Activated CD4-positive, alpha-beta T cell treated with anti-CD3 and anti-CD28 coated beads for 36 hours (primary cell): ENCODE results near the gene DCP1B. TPM values are rescaled to one million over a fixed set of nuclear protein-coding genes. Genes with fewer than 3 reads are reported as not detected.

Source experiments
- ATAC-seq: fragments of 200-7000 bp; cut with Tn5 transposase; one replicate; pipeline ENCODE4 v1.10.0; 2021; ENCODE audit warnings: mild to moderate bottlenecking, moderate library complexity
- CTCF ChIA-PET: fragments of 350-600 bp; sonication (Branson Sonifier 250); formaldehyde crosslinking; loops from one replicate; lab custom pipeline; 2021; ENCODE audit warnings: antibody characterized with exemption; lab: Charles Lee
- POLR2A ChIA-PET: fragments of 350-600 bp; sonication (Branson Sonifier 250); formaldehyde crosslinking; loops from one replicate; lab custom pipeline; 2021; ENCODE audit warnings: antibody characterized with exemption, inconsistent platforms; lab: Charles Lee
- DNase-seq: peaks from one replicate; pipeline ENCODE4 v3.0.0-alpha.2; 2020
- H3K27ac Mint-ChIP-seq: one replicate; pipeline ENCODE4 v1.8.0; 2021; ENCODE audit warnings: mixed read lengths
- H3K27me3 Mint-ChIP-seq: one replicate; pipeline ENCODE4 v1.8.0; 2021; ENCODE audit warnings: mixed read lengths
- H3K36me3 Mint-ChIP-seq: one replicate; pipeline ENCODE4 v1.8.0; 2021; ENCODE audit warnings: low read depth, mixed read lengths
- H3K4me1 Mint-ChIP-seq: one replicate; pipeline ENCODE4 v1.8.0; 2021; ENCODE audit warnings: mixed read lengths
- H3K4me3 Mint-ChIP-seq: one replicate; pipeline ENCODE4 v1.8.0; 2021; ENCODE audit warnings: mild to moderate bottlenecking, moderate library complexity, mixed read lengths
- H3K9me3 Mint-ChIP-seq: one replicate; pipeline ENCODE4 v1.8.0; 2021; ENCODE audit warnings: low read depth, mixed read lengths
- intact Hi-C, 2 experiments: fragments of 100-400 bp; cut with DNase I in 1 of 2; cut with micrococcal nuclease in 1 of 2; formaldehyde crosslinking; loops; one replicate each; pipeline versions ENCODE4 v1.14.2 to v1.15.1; 2022 to 2024; cut with DNase I, micrococcal nuclease
- total RNA-seq, 2 experiments: library from RNA; stranded (reverse); gene quantifications; one replicate each; pipeline ENCODE4 v1.2.3, GENCODE V29; 2021

DCP1B gene
- total RNA-seq, 2 experiments from 2014 or later = 14.5 to 16.1 TPM

DNA sequence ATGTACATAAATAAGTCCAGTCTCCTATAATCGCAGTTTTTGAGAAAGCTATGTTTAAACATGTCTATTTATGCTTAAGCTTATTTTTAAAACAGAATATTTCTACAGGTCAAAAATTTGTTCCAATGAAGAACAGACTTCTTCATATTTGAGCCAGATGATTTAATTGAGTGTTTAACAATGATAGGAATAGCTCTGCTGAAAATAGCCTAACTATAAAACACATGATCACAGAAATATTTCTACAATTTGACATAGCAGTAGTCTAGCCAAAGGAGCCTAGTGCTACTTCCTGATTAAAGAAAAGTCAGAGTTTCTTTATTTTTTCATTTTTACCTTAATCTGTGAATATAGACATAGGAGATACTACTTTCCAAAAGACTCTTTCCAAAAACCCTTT, 29.4 kb downstream of the DCP1B start:
- ChIA-PET CTCF (interaction anchor here (0.6 to 2.7 kb wide), 7 partner anchors 11 to 153 kb away, joined by 3 to 11 read pairs (median 3); no protein-coding TSS in a partner anchor), POLR2A (no interaction called here)
- Mint-ChIP-seq H3K36me3 (no peaks in the 10 kb centered on the region), H3K9me3 (no peaks in the 10 kb centered on the region), H3K27ac (no peak overlapping the region), H3K27me3 (no peaks in the 10 kb centered on the region), H3K4me3 (no peak overlapping the region), H3K4me1 (peaks cover 2% of the 10 kb centered on the region)
- ATAC-seq = no peak
- no peak for DNase-seq
- intact Hi-C loops = no loop called here

DNA sequence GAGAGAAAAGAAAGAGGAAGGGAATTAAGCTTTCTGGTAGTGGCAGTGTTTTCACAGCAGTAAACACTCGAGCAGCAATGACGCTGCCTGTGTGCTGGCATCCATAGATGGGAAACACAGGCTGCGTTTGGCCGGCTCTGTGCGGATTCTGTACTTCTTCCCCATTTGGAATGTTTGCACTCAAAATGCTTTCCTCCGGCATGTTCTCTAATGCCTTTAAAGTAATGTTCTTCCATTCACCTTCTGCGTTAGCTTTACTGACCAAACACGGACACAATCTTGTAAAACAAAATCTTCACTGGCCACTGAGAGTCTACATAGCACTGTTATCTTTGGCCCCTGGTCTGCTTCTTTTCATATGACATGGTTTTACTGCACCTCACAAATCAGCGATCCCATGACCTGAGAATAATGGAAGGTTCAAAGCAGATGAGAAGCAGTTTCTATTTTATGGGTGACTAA, 31.4 kb downstream of the DCP1B start:
- CTCF ChIA-PET = no interaction called here
- H3K36me3 Mint-ChIP-seq = no peaks in the 10 kb centered on the region
- POLR2A ChIA-PET = no interaction called here
- H3K9me3 Mint-ChIP-seq = no peaks in the 10 kb centered on the region
- no peak overlapping the region for H3K27ac Mint-ChIP-seq
- peaks cover 4% of the 10 kb centered on the region for H3K4me1 Mint-ChIP-seq
- DNase-seq (no peak), ATAC-seq (no peak)
- intact Hi-C loops = no loop called here
- H3K27me3 Mint-ChIP-seq = no peaks in the 10 kb centered on the region
- H3K4me3 Mint-ChIP-seq = no peak overlapping the region

DNA sequence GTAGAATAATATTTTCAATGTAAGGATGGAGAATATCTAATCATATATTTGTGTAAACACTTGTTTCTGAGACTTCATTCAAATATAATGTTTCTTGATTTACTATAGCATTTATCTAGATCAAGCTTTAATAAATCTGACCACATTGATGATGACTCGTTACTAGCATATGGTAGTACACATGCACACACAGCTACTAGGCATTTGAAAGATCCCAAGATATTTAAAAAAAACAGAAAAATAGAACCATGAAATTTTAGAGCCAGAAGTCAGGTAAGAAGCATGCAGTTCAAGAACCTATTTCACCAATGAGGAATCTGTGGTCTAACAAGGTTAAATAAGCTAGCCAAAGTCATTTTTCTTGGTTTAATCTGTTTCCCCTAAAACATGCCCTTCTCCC, 32.0 kb downstream of the DCP1B start:
- ATAC-seq = no peak
- no peak for DNase-seq
- intact Hi-C loops = no loop called here
- Mint-ChIP-seq H3K9me3 (no peaks in the 10 kb centered on the region), H3K36me3 (no peaks in the 10 kb centered on the region), H3K27ac (no peak overlapping the region), H3K27me3 (no peaks in the 10 kb centered on the region), H3K4me1 (peaks cover 4% of the 10 kb centered on the region), H3K4me3 (no peak overlapping the region)
- CTCF ChIA-PET = no interaction called here
- POLR2A ChIA-PET = no interaction called here

DNA sequence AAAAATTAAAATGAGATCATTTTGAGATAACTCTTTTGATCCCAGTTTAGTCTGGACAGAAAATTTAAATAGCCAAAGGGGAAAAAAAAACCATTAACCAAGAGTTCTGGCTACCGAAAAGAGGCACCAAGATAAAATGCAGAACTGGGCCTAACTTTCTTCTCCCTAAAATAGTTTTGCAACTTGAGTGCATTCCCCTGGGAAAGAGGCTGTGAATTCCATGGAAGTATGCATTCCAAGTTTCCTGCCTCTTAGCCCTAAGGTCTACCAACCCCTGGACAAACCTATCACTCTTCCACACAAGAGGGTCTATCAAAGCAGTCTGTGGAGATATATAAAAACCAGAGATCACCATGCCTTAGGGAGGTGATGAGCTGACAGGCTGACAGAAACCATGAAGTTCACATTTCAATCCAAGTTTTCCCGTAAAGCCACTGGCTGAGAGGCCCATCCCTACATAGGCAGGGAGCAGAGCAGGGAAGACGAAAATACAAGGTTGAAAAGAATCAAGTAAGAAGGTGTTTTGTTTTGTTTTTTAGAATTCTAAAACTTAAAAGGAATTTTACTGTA, 33.8 kb downstream of the DCP1B start:
- intact Hi-C loops = no loop called here
- H3K4me3 Mint-ChIP-seq = no peak overlapping the region
- H3K4me1 Mint-ChIP-seq = peaks cover 4% of the 10 kb centered on the region
- peaks cover 6% of the 10 kb centered on the region for H3K36me3 Mint-ChIP-seq
- DNase-seq = no peak
- CTCF ChIA-PET = interaction anchor here (0.9 kb wide), 1 partner anchor 239 kb away, joined by 3 read pairs; no protein-coding TSS in a partner anchor
- ATAC-seq = no peak
- no peak overlapping the region for H3K27ac Mint-ChIP-seq
- H3K27me3 Mint-ChIP-seq = no peaks in the 10 kb centered on the region
- H3K9me3 Mint-ChIP-seq = no peaks in the 10 kb centered on the region
- POLR2A ChIA-PET = no interaction called here

DNA sequence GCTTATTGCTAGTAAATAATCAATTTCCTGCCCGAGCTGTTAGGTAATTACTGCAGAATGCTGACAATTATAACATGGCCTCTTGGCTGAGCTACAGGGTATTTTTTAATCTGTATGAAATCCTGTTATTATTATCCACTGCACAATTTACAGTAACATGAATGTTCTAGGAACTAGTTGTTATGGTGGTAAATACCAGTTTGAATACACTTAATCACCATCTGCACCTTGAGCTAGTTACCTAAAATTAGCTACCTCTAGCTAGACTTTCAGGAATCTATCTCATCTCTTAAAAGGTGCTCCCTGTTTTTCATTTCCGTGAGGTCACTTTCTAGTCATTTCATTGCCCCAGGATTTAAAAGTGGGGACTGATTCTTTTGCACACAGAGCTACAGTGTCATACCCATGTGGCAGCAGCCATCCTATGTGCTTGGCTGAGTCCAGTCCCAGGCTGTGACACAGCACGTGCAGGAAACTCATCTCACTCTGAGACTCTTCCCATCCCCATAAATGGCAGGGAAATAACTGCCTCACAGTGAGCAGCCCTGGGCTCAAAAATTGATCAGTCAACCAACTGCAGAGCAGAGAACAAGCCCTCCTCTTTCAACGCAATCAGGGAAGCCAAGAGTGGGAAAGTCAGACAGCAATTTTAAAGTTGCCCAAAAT, 37.6 kb downstream of the DCP1B start:
- H3K36me3 Mint-ChIP-seq = peaks cover 10% of the 10 kb centered on the region
- H3K4me3 Mint-ChIP-seq = no peak overlapping the region
- no peak for DNase-seq
- no peak overlapping the region for H3K27ac Mint-ChIP-seq
- intact Hi-C loops = no loop called here
- H3K27me3 Mint-ChIP-seq = no peaks in the 10 kb centered on the region
- POLR2A ChIA-PET = interaction anchor here (0.7 kb wide), 1 partner anchor 48 kb away, joined by 3 read pairs; no protein-coding TSS in a partner anchor
- no peak for ATAC-seq
- peaks cover 4% of the 10 kb centered on the region for H3K4me1 Mint-ChIP-seq
- CTCF ChIA-PET = interaction anchor here (0.6 to 1.0 kb wide), 2 partner anchors 104 to 429 kb away, joined by 3 to 4 read pairs; no protein-coding TSS in a partner anchor
- H3K9me3 Mint-ChIP-seq = no peaks in the 10 kb centered on the region

DNA sequence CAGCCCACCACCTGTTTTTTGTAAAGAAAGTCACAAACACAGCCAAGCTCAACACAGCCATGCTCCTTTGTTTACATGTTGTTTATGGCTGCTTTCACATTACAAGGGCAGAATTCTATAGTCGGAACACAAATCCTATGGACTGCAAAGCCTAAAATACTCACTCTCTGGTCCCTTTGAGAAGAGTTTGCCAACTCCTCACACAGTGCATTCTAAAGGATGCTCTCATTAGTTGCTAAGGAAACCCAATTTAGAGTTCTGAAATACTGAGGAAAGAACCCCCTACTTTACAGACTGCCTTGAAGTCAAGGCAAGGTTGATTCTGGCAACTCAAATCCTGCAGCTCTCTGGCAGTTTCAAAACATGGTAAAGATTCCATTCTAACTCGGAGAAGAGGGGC, 38.3 kb downstream of the DCP1B start:
- POLR2A ChIA-PET = no interaction called here
- no peaks in the 10 kb centered on the region for H3K9me3 Mint-ChIP-seq
- H3K36me3 Mint-ChIP-seq = peaks cover 15% of the 10 kb centered on the region
- intact Hi-C loops = no loop called here
- no peaks in the 10 kb centered on the region for H3K27me3 Mint-ChIP-seq
- CTCF ChIA-PET = no interaction called here
- ATAC-seq = no peak
- no peak for DNase-seq
- H3K4me1 Mint-ChIP-seq = peaks cover 4% of the 10 kb centered on the region
- no peak overlapping the region for H3K27ac Mint-ChIP-seq
- H3K4me3 Mint-ChIP-seq = no peak overlapping the region

DNA sequence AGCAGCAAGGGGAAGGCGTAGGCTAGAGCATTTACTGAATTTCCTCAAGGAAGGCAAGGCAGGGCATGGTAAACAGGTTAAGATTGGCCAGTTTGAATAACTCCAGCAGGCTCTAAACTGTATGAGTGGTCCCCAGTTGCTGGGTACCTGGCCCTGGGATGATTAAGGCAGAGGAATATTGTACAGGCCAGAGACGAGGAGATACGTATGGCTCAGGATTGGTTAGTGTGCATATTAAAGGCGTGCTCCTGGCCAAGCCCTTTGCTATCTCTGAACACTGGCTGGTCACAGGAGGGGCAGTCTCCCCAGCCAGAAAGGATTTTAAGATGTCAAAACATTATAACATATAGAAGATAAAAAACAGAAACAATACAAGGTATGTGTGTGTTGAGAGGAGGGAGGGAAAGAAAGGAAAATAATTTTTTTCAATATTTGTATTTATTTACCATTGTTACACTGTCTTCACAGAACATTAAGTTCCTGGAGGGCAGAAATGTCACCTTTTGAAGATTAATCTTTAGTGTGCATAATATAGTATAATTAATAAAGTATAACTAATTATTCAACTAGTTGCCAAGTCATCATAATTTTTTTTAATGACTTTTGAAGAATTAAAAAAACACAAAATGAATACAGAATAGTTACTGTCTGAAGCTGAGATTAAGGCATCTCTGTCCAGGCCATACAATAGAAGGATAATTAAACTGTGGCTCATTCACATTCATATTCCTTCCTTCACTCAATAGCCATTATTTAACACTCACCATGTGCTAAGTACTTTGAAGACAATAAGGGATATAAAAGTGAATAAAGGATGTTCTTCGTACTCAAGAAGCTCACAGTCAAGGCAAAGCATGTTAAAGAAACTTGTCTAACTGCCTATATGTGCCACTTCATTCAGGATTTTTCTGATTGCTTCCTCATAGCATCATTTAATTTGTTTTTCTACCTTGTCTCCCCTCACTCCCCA, 41.9 kb downstream of the DCP1B start:
- no peak for DNase-seq
- peaks cover 27% of the 10 kb centered on the region for H3K36me3 Mint-ChIP-seq
- H3K27ac Mint-ChIP-seq = no peak overlapping the region
- no peaks in the 10 kb centered on the region for H3K9me3 Mint-ChIP-seq
- intact Hi-C loops = no loop called here
- ChIA-PET CTCF (interaction anchor here (0.6 kb wide), 1 partner anchor 13 kb away, joined by 3 read pairs; no protein-coding TSS in a partner anchor), POLR2A (no interaction called here)
- no peak overlapping the region for H3K4me3 Mint-ChIP-seq
- no peak for ATAC-seq
- H3K4me1 Mint-ChIP-seq = no peaks in the 10 kb centered on the region
- no peaks in the 10 kb centered on the region for H3K27me3 Mint-ChIP-seq

DNA sequence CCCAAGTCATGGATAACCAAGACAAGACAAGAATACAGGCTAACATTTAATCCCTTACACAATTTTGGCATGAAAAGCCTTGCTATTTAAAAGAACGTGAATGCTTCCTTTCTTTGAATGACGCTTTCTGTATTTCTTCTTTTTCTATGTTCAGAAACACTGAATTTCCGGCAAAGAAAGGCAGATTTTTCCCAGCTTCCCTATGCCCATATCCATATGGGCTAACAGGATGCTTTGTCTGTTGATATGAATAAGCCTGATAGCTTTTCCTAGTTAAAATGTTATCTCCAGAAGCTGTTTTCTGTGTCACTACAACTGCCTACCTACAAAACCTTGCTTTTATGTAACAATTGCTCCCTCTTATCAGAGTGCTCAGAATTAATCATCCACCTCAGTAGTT, 47.5 kb downstream of the DCP1B start:
- intact Hi-C loops = no loop called here
- H3K27ac Mint-ChIP-seq = no peak overlapping the region
- POLR2A ChIA-PET = no interaction called here
- CTCF ChIA-PET = interaction anchor here (1.4 to 2.1 kb wide), 2 partner anchors 17 to 322 kb away, joined by 6 read pairs; no protein-coding TSS in a partner anchor
- no peaks in the 10 kb centered on the region for H3K27me3 Mint-ChIP-seq
- peaks cover 32% of the 10 kb centered on the region for H3K36me3 Mint-ChIP-seq
- H3K4me1 Mint-ChIP-seq = no peaks in the 10 kb centered on the region
- no peaks in the 10 kb centered on the region for H3K9me3 Mint-ChIP-seq
- no peak for DNase-seq
- no peak overlapping the region for H3K4me3 Mint-ChIP-seq
- no peak for ATAC-seq

DNA sequence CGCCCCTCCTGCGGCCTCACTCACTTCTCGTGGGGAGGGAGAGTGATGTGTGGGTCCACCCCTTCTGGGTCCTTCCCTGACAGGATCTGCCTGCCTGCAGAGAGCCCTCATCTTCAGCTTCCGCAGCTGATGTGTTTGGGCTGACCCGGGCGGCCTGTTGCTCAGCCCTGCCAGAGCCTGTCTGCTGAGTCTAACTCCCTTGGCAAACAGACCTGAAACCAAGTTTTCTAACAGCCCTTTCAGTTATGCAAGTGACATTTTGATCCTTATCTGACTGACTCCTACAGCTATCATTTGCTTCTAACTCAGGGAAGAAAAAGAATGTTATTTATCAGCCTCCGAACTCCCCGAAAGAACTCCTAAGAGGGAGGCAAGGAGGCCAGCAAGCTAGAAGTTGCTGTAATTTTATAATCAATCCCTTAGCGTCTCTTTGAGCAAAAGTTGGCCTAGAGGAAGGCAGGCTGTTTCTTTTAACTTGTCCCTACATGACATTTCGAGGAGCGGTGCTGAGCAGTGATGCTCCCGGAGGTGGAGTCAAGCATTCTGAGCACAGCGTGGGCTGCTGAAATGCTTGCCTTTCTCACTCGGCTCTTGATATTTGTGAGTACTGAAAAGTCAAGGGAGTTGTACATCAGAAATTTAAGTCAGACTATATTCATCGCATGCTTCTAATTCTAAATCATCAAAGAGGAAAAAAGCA, 54.3 kb downstream of the DCP1B start:
- intact Hi-C loops = no loop called here
- Mint-ChIP-seq H3K27me3 (no peaks in the 10 kb centered on the region), H3K4me1 (peaks cover 3% of the 10 kb centered on the region), H3K4me3 (no peak overlapping the region), H3K9me3 (peaks cover 2% of the 10 kb centered on the region), H3K36me3 (peaks cover 41% of the 10 kb centered on the region), H3K27ac (no peak overlapping the region)
- ChIA-PET CTCF (interaction anchor here (0.7 to 2.8 kb wide), 3 partner anchors 10 to 159 kb away, joined by 4 to 16 read pairs (median 5); no protein-coding TSS in a partner anchor), POLR2A (no interaction called here)
- DNase-seq (no peak), ATAC-seq (peak; percentile 23)

DNA sequence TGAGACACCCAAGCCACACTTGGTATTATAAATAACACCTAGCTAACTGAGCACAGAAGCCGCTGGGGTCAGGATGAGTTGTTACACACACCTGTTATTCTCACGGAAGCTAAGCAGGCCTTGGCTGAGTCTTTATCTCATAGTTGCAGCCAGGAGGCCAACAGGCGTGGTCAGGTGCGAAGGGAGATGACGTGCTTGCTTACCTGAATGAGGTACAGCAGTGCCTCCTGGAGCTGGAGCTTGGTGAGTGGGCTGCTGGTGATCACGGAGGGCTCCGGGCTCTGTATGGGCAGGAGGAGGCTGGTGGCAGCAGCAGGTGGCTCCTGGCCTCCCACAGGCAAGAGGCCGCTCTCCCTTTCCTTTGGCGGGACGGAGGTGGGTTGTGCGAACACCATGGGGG, 55.4 kb downstream of the DCP1B start:
- ChIA-PET CTCF (interaction anchor here (1.0 to 2.8 kb wide), 2 partner anchors 9 to 158 kb away, joined by 5 to 16 read pairs; no protein-coding TSS in a partner anchor), POLR2A (no interaction called here)
- DNase-seq = no peak
- H3K9me3 Mint-ChIP-seq = peaks cover 2% of the 10 kb centered on the region
- H3K27ac Mint-ChIP-seq = no peak overlapping the region
- no peak for ATAC-seq
- no peaks in the 10 kb centered on the region for H3K27me3 Mint-ChIP-seq
- H3K4me3 Mint-ChIP-seq = no peak overlapping the region
- peaks cover 48% of the 10 kb centered on the region for H3K36me3 Mint-ChIP-seq
- H3K4me1 Mint-ChIP-seq = peaks cover 3% of the 10 kb centered on the region
- intact Hi-C loops = no loop called here

DNA sequence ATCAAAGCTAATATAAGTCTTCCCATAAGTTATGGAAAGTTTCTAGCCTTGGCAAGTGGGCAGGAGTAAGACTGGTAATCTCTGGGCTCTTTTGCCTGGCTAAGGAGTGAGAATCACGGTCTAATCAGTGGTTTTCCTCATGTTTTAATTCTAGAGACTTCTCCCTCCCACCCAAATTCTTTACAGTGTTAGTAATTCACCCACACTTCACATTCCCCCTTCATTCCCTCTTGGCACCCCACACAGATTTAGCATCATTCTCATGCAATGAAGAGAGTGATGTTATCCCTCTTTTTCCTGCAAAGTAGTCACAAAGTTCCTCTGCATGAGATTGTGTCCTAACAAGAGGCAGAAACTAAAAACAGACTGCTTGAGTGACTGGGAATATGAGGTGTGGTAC, 57.2 kb downstream of the DCP1B start:
- intact Hi-C loops = no loop called here
- no peaks in the 10 kb centered on the region for H3K27me3 Mint-ChIP-seq
- ChIA-PET CTCF (no interaction called here), POLR2A (no interaction called here)
- peaks cover 3% of the 10 kb centered on the region for H3K4me1 Mint-ChIP-seq
- H3K4me3 Mint-ChIP-seq = no peak overlapping the region
- H3K27ac Mint-ChIP-seq = peak overlapping the region; percentile 1
- ATAC-seq (no peak), DNase-seq (no peak)
- peaks cover 42% of the 10 kb centered on the region for H3K36me3 Mint-ChIP-seq
- peaks cover 2% of the 10 kb centered on the region for H3K9me3 Mint-ChIP-seq
